ENCODE results near the gene PRRC2B.
"Not testable (repeated sequence)": the region's sequence is repeated elsewhere in the genome, so short reads cannot be mapped to it uniquely, and the experiment has no call there.

The PRRC2B gene

DNA sequence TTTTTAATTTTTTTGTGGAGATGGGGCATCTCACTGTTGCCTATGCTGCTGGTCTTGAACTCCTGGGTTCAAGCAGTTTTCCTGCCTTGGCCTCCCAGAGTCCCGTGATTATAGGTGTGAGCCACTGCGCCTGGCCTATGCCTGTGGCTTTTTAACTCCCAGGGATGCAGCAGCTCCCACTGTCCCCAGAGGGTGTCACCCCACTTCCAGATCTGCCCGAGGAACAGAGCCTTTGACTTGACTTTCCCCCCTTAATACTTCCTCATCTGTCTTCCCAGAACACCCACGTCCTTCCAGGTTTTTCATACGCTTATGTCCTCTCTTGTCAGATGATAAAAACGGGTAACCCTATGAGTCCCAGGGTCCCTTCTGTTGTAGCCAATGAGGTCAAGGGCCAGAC is 7.6 kb upstream of the PRRC2B start:
- DNase-seq (ENCODE audit: low read depth) = no peak

DNA sequence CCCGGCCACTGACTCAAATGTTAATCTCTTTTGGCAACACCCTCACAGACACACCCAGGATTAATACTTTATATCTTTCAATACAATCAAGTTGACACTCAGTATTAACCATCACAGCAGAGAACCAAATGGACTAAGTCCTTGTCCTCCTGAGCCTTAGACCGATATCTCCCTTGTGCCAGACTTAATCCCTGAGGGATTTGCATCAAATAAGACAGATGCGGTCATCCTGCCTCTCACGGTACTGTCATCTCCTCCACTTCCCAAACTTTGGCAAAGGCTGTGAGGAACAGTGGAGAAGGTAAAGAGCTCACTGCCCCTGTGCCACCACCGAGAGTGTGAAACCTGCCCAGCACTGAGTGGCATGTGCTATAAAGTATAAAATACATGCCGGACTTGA is 6.5 kb upstream of the PRRC2B start:
- DNase-seq (ENCODE audit: low read depth) = no peak

GRCh38 chr9:131391020-131391419 is 2.9 kb upstream of the PRRC2B start:
- DNase-seq (ENCODE audit: low read depth) = no peak

DNA sequence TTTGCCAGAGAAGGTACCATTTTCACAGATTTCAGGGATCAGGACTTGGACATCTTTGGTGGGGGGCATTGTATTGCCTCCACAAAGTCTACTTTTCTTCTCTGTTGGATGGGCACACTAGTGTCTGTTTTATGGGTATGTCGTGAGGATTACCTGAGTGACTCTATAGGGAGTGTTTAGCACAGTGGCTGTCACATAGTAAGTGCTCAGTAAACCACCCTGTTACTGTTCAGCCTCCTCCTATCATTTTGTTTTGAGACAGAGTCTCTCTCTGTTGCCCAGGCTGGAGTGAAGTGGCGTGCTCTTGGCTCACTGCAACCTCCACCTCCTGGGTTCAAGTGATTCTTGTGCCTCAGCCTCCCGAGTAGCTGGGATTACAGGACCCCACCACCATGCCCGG is 2.4 kb upstream of the PRRC2B start:
- no peak for DNase-seq (ENCODE audit: low read depth)

- DNase-seq (ENCODE audit: low read depth) = no peak
Observed at GRCh38 chr9:131394464-131395156, 724 bp downstream of the PRRC2B start.

DNA sequence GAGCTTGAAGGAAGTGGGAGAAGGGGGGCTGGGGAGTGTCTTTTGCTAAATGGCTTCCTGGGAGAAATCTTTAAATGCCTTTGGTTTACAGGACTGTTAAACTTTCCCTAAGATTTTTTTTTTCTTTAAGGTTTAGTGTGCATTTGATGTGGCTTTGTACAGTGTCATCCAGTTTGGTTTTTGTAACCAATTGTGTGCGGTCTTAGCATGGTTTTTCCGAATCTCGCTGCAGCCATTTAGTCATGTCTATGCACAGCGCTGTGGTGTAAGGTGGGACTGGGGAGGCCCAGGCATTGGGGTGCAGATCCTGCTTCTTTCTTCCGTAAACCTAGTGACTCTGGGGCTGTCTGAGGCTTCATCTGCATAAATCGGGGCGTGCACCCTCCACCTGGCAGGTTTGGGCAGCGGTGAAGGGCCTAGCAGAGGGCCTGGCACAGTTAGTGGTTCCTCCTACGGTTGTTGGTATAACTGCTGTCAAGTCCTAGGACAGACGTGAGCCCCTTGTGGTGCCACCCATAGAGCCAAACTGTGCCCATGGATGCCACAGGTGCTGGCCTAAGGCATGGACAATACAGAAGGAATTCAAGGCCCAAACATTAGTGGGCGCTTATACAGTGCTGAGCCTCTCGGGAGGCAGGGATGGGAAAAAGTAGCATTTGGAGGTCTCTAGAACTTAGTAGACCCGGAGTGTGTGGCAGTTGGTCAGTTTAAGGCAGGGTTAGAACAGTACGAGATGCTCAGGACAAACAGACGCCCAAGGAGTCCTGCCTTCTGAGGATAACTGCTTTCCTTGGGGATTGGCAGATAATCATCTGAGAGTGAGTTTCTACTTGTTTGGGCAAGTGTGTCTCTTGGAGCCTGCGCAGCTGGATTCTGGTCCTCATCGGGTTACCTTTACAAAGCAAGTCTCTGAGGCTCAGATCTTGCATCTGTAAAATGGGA is 1.5 kb downstream of the PRRC2B start:
- no peak for DNase-seq (ENCODE audit: low read depth)

- not testable (repeated sequence) for DNase-seq (ENCODE audit: low read depth)
Observed at GRCh38 chr9:131396099-131396479, 2.2 kb downstream of the PRRC2B start.

DNA sequence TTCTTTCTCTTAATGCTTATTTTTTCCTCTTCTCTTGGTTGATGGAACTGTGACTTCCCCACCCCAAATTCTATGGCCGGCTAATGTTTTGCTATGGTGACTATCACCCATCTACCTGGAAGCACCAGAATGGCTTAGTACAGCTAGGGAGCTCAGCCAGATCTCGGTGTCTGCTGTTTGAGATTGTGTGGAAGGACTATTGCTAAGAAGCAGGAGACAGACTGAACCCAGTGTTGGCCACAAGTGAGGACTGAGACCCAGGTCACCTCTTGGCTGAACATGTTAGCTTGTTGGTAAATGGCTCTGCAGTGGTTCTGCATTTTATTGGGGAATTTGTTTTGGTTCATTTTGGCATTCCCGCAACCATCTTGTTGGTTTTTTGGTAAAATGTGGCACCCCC is 2.7 kb downstream of the PRRC2B start:
- DNase-seq (ENCODE audit: low read depth) = no peak

GRCh38 chr9:131397100-131397790 is 3.4 kb downstream of the PRRC2B start:
- no peak for DNase-seq (ENCODE audit: low read depth)

GRCh38 chr9:131398204-131398603 is 4.3 kb downstream of the PRRC2B start:
- DNase-seq (ENCODE audit: low read depth) = no peak

DNA sequence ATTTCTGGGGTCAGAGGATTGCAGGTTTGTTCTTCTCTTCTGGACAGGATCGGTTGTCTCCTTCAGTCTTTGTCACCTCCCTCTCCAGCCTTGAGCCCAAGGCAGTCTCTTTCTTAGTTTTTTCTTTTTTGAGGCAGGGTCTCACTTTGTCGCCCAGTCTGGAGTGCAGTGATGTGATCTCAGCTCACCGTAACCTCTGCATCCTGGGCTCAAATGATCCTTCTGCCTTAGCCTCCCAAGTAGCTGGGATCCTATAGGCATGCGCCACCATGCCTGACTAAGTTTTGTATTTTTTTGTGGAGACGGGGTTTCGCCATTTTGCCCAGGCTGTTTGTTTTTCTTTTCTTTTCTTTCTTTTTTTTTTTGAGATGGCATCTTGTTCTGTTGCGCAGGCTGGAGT is 6.1 kb downstream of the PRRC2B start:
- DNase-seq (ENCODE audit: low read depth) = no peak

GRCh38 chr9:131400627-131401026 is 6.7 kb downstream of the PRRC2B start:
- DNase-seq (ENCODE audit: low read depth) = no peak

DNA sequence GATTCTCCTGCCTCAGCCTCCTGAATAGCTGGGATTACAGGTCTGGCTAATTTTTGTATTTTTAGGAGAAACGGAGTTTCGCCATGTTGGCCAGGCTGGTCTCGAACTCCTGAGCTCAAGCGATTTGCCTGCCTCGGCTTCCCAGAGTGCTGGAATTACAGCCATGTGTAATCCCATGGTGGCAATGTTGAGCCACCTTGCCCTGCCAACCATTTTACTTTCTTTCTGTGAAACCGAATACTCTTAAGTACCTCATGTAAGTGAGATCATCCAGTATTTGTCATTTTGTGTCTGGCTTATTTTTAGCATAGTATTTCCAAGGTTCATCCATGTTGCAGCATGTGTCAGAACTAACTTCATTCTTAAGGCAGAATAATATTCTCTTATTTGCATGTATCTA is 8.2 kb downstream of the PRRC2B start:
- DNase-seq (ENCODE audit: low read depth) = no peak

- no peak for DNase-seq (ENCODE audit: low read depth)
Observed at GRCh38 chr9:131402738-131403492, 9.0 kb downstream of the PRRC2B start.

GRCh38 chr9:131403493-131403773 is 9.5 kb downstream of the PRRC2B start:
- DNase-seq (ENCODE audit: low read depth) = no peak

DNA sequence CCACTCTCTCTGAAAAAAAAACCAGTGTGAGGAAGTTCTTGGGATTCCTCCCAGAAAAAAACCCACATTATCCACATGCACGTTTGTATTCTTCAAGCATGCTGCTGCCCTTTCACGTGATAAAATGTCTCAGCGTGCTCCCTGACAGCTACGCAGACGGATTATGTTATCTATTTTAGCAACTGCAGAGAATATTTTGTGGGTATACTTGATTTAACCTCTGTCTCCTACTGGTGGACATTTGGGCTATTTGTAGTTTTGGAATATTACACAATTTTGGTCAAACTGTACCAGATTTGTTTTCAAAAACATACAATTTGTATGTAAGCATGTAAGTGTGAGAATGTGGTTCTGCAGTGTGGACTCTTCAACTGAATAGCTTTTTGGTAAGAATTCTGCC is 10.7 kb downstream of the PRRC2B start:
- DNase-seq (ENCODE audit: low read depth) = no peak

- DNase-seq (ENCODE audit: low read depth) = no peak
Observed at GRCh38 chr9:131404987-131405386, 11.1 kb downstream of the PRRC2B start.

DNA sequence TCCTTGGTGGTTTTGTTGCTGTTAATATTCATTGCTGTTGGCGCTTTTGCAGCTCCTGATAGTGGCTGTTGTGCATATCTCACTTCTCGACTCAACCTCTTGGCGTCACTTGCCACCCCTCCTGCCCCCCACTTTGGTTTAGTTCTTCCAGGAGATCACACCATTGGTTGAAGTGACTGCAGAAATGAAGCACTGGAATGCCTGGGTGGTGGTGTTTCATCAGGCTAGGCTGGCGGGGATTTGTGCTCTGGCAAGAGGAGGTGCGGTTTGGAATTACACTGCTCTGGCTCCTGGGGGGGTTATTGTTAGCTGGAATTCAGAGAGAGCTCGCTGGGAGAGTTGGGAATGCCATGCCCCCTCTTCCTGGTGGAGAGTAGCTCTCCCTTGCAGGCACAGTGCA is 11.5 kb downstream of the PRRC2B start:
- DNase-seq (ENCODE audit: low read depth) = no peak

DNA sequence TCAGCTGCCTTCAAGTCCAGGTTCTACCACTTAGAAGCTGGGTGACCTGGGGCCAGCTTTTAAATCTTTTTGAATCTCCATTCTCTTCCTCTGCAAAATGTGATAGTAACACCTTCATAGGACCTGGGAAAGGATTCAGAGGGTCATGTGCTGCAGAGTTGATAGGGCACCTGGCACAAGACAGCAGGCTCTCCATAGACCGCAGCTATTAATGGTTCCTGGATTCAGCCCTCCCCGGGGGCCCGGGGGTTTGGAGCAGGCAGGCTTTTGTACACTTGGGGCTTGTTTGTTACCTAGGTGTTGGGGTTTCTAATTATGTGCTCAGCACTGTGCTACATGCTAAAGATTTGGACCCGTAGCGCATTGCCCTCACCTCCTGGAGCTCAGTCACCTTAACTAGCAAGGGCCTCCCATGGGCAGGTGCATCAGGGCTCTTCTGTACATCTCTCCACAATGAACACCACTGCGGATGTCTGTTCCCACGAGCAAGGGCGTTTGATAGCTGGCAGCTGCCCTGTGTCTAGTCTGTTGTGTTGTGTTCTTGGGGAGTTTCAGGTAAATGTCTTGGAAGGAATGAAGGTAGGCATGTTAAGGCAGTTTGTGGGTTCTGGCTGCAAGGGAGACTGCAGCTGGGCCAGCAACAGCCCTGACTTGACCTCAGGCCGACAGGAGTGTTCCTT is 12.1 kb downstream of the PRRC2B start:
- DNase-seq (ENCODE audit: low read depth) = no peak

DNA sequence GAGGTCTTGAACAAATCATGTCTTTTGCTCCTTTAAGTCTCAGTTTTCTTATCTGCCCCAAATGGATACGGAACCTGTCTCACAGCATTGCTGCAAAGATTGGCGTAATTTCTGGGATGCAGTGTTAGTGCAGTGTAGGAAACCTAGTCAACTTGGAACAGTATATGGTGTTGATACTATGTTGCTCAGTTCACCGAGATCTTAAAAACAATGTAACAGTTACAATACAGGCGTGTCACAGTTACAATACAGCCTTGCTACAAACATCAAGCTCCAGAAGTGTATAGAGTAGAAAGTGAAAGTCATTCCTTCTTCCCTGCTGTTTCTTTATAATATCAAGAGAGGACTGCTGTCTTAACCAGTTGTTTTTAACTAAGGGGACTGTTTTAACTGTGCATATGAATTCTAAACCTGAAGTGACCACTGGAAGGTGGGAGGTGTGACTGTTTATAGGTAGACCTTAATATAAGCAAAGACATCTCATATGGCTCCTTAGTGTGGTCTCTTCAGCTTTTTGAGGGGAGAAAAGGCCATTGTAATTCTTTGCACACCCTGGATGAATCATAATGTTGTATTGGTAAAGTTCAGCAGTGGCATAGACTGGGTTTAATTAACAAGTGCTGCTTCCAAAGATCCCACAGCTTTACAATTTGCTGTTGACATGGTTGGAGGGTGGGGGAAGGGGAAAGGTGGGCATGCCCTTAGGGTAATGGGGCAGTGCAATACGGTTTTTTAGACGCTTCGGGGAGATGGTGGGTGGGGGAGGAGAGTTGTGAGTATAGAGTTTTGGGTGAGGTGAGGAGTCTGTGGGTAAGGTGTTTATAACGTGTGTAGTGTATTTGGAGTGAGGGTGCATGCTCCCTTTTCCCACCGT is 12.9 kb downstream of the PRRC2B start:
- no peak for DNase-seq (ENCODE audit: low read depth)

GRCh38 chr9:131407717-131408195 is 13.9 kb downstream of the PRRC2B start:
- no peak for DNase-seq (ENCODE audit: low read depth)

All from non-pigmented ciliary epithelial cell (primary cell).